ENCODE measurements around the gene FBLN1.

- TF ChIP-seq CTCF (IDR thresholded peaks at IDR 0.05; ENCODE audit: low read depth, low read length) (no peak), EZH2phosphoT487 (IDR thresholded peaks at IDR 0.05; ENCODE audit: low read depth) (no peak)
Observed at GRCh38 chr22:45541382-45541979, 38.8 kb downstream of the FBLN1 start.
